ENCODE data around the gene PCDHGA7. TPM values are rescaled to one million over a fixed set of nuclear protein-coding genes. Genes with fewer than 3 reads are reported as not detected.
"Not testable (repeated sequence)": the region's sequence is repeated elsewhere in the genome, so short reads cannot be mapped to it uniquely, and the experiment has no call there.

Gene PCDHGA7
- total RNA-seq, 1 experiment from 2014 or later = 1.6 TPM

GRCh38 chr5:141393267-141393666, 10.7 kb downstream of the PCDHGA7 start:
- POLR2A ChIA-PET = no interaction called here
- peaks cover 66% of the 10 kb centered on the region for H3K9me3 Mint-ChIP-seq
- H3K36me3 Mint-ChIP-seq = peaks cover 76% of the 10 kb centered on the region

DNA sequence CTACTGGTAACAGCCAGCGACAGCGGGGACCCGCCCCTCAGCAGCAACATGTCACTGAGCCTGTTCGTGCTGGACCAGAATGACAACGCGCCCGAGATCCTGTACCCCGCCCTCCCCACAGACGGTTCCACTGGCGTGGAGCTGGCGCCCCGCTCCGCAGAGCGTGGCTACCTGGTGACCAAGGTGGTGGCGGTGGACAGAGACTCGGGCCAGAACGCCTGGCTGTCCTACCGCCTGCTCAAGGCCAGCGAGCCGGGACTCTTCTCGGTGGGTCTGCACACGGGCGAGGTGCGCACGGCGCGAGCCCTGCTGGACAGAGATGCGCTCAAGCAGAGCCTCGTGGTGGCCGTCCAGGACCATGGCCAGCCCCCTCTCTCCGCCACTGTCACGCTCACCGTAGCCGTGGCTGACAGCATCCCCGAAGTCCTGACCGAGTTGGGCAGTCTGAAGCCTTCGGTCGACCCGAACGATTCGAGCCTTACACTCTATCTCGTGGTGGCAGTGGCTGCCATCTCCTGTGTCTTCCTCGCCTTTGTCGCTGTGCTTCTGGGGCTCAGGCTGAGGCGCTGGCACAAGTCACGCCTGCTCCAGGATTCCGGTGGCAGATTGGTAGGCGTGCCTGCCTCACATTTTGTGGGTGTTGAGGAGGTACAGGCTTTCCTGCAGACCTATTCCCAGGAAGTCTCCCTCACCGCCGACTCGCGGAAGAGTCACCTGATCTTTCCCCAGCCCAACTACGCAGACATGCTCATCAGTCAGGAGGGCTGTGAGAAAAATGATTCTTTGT, 12.1 kb downstream of the PCDHGA7 start:
- H3K27ac Mint-ChIP-seq; H3K4me1 Mint-ChIP-seq; ATAC-seq; DNase-seq (ENCODE audit: low spot score); H3K4me3 Mint-ChIP-seq; POLR2A ChIA-PET: not testable (repeated sequence)
- H3K9me3 Mint-ChIP-seq = peaks cover 63% of the 10 kb centered on the region
- CTCF ChIA-PET = interaction anchor here (4.3 kb wide), 1 partner anchor 19 kb away, joined by 38 read pairs; the partner anchor contains the start of gene PCDHGA10
- H3K27me3 Mint-ChIP-seq (ENCODE audit: low read depth) = peaks cover 17% of the 10 kb centered on the region
- peaks cover 76% of the 10 kb centered on the region for H3K36me3 Mint-ChIP-seq
- TF ChIP-seq, protein P1, sequence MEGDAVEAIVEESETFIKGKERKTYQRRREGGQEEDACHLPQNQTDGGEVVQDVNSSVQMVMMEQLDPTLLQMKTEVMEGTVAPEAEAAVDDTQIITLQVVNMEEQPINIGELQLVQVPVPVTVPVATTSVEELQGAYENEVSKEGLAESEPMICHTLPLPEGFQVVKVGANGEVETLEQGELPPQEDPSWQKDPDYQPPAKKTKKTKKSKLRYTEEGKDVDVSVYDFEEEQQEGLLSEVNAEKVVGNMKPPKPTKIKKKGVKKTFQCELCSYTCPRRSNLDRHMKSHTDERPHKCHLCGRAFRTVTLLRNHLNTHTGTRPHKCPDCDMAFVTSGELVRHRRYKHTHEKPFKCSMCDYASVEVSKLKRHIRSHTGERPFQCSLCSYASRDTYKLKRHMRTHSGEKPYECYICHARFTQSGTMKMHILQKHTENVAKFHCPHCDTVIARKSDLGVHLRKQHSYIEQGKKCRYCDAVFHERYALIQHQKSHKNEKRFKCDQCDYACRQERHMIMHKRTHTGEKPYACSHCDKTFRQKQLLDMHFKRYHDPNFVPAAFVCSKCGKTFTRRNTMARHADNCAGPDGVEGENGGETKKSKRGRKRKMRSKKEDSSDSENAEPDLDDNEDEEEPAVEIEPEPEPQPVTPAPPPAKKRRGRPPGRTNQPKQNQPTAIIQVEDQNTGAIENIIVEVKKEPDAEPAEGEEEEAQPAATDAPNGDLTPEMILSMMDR (IDR thresholded peaks at IDR 0.05) = 0 out of 2 replicates have a peak, but pooled peaks have one; percentile 11

More at GRCh38 chr5:141393267-141393666, 10.7 kb downstream of the PCDHGA7 start:
- DNase-seq (ENCODE audit: low spot score) = no peak
- H3K27me3 Mint-ChIP-seq (ENCODE audit: low read depth) = peaks cover 21% of the 10 kb centered on the region
- no peak overlapping the region for H3K27ac Mint-ChIP-seq
- CTCF ChIA-PET = interaction anchor here (1.2 to 1.5 kb wide), 3 partner anchors 10 to 238 kb away, joined by 3 to 4 read pairs (median 4); partner anchors contain the start of genes PCDHGA10 and PCDHGA9
- ATAC-seq = no peak
- H3K4me3 Mint-ChIP-seq = no peak overlapping the region
- H3K4me1 Mint-ChIP-seq = 0 out of 2 replicates have a peak, but pooled peaks cover 3% of the 10 kb centered on the region
- TF ChIP-seq USF1 (CRISPR knock-in tag; IDR thresholded peaks at IDR 0.05) (no peak), CREB1 (CRISPR knock-in tag; IDR thresholded peaks at IDR 0.05) (no peak), PREB (CRISPR knock-in tag; IDR thresholded peaks at IDR 0.05; ENCODE audit: borderline replicate concordance) (no peak), MXD4 (CRISPR knock-in tag; IDR thresholded peaks at IDR 0.05; ENCODE audit: borderline replicate concordance) (no peak), ZNF396 (CRISPR knock-in tag; IDR thresholded peaks at IDR 0.05; ENCODE audit: borderline replicate concordance) (no peak)

- POLR2A ChIA-PET, H3K27ac Mint-ChIP-seq, H3K4me1 Mint-ChIP-seq: not testable (repeated sequence)
- Mint-ChIP-seq H3K36me3 (peaks cover 66% of the 10 kb centered on the region), H3K4me3 (peak within 1 kb of the TSS; percentile 63), H3K9me3 (peaks cover 57% of the 10 kb centered on the region), H3K27me3 (ENCODE audit: low read depth) (peaks cover 14% of the 10 kb centered on the region)
- ATAC-seq (peak; percentile 93), DNase-seq (ENCODE audit: low spot score) (peak; percentile 69)
- TF ChIP-seq, protein P1 (IDR thresholded peaks at IDR 0.05) = peak; percentile 42; the same call in 1 of the 2 replicates
- CTCF ChIA-PET = interaction anchor here (0.7 to 4.3 kb wide), 27 partner anchors 8 to 263 kb away, joined by 3 to 38 read pairs (median 7); partner anchors contain the start of genes PCDHB14, PCDHB15, PCDHB5 and PCDHGA1
These were observed 15.4 kb downstream of the PCDHGA7 start, which contains the start of gene PCDHGB5 for GRCh38 chr5:141397756-141398551. Gene PCDHGB5 (plus strand): TSS chr5:141397947. CDS start chr5:141398128, 181 bp downstream.

- H3K27ac Mint-ChIP-seq = no peak overlapping the region
- TF ChIP-seq, protein P2, sequence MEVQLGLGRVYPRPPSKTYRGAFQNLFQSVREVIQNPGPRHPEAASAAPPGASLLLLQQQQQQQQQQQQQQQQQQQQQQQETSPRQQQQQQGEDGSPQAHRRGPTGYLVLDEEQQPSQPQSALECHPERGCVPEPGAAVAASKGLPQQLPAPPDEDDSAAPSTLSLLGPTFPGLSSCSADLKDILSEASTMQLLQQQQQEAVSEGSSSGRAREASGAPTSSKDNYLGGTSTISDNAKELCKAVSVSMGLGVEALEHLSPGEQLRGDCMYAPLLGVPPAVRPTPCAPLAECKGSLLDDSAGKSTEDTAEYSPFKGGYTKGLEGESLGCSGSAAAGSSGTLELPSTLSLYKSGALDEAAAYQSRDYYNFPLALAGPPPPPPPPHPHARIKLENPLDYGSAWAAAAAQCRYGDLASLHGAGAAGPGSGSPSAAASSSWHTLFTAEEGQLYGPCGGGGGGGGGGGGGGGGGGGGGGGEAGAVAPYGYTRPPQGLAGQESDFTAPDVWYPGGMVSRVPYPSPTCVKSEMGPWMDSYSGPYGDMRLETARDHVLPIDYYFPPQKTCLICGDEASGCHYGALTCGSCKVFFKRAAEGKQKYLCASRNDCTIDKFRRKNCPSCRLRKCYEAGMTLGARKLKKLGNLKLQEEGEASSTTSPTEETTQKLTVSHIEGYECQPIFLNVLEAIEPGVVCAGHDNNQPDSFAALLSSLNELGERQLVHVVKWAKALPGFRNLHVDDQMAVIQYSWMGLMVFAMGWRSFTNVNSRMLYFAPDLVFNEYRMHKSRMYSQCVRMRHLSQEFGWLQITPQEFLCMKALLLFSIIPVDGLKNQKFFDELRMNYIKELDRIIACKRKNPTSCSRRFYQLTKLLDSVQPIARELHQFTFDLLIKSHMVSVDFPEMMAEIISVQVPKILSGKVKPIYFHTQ (CRISPR knock-in tag; IDR thresholded peaks at IDR 0.05) = no peak
- no peak for TF ChIP-seq HMGXB4 (CRISPR knock-in tag; IDR thresholded peaks at IDR 0.05)
- TF ChIP-seq NFE2L1 (CRISPR knock-in tag; IDR thresholded peaks at IDR 0.05) = no peak
- no peak for TF ChIP-seq GRHL2 (CRISPR knock-in tag; IDR thresholded peaks at IDR 0.05; ENCODE audit: insufficient replicate concordance, severe bottlenecking)
- no peak for TF ChIP-seq NR2C2 (CRISPR knock-in tag; IDR thresholded peaks at IDR 0.05)
These were observed 16.1 kb downstream of the PCDHGA7 start for GRCh38 chr5:141398608-141399007.

More at GRCh38 chr5:141398608-141399007, 16.1 kb downstream of the PCDHGA7 start:
- DNase-seq (ENCODE audit: low spot score) = no peak
- ChIA-PET POLR2A (no interaction called here), CTCF (interaction anchor here (0.6 to 4.3 kb wide), 20 partner anchors 7 to 175 kb away, joined by 3 to 38 read pairs (median 8); partner anchors contain the start of genes PCDHB14, PCDHB15, PCDHGA1 and PCDHGA10)
- Mint-ChIP-seq H3K9me3 (peaks cover 59% of the 10 kb centered on the region), H3K36me3 (peaks cover 66% of the 10 kb centered on the region), H3K4me3 (no peak overlapping the region), H3K4me1 (no peaks in the 10 kb centered on the region), H3K27me3 (ENCODE audit: low read depth) (peaks cover 14% of the 10 kb centered on the region)
- ATAC-seq = no peak

All from WTC11 (cell line).